ENCODE results near the gene RPL10L. TPM values are rescaled to one million over a fixed set of nuclear protein-coding genes. Genes with fewer than 3 reads are reported as not detected.

RPL10L gene
- not detected in 2 replicates for total RNA-seq

GRCh38 chr14:46651526-46652144, at the start of gene RPL10L:
Gene RPL10L (minus strand): TSS chr14:46651781. CDS start chr14:46651736, 45 bp downstream.
- H3K9me3 Mint-ChIP-seq, result peaks cover 12% of the 10 kb centered on the region
- intact Hi-C loops (cut with micrococcal nuclease), result no loop called here
- no peak for DNase-seq (ENCODE audit: low spot score)
- no peak within 1 kb of the TSS for H3K27ac Mint-ChIP-seq
- H3K4me3 Mint-ChIP-seq, result no peak within 1 kb of the TSS
- no peaks in the 10 kb centered on the region for H3K36me3 Mint-ChIP-seq (ENCODE audit: low read depth)
- H3K27me3 Mint-ChIP-seq (ENCODE audit: insufficient read depth), result no peaks in the 10 kb centered on the region
- H3K4me1 Mint-ChIP-seq (ENCODE audit: low read depth), result no peaks in the 10 kb centered on the region

DNA sequence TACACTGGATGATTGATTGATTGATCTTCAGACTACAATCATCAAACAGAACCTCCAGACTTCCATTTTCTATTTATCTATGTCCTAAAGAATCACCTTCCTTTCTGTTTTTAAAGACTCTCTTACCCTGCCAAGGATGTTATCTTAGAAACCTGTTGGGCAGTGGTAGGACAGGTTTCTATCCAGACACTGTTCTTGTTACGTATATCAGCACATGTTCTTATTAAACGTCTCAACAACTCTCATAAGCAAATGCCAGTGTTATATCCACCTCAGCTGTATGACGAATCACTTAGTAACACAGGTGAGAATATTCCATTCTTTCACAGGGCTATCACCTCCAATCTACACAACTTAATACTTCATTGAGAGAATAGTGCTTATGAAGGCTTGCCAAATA, 40.2 kb upstream of the RPL10L start:
- Mint-ChIP-seq H3K4me1 (ENCODE audit: low read depth) (no peaks in the 10 kb centered on the region), H3K27ac (no peak overlapping the region), H3K27me3 (ENCODE audit: insufficient read depth) (no peaks in the 10 kb centered on the region), H3K9me3 (peaks cover 27% of the 10 kb centered on the region), H3K36me3 (ENCODE audit: low read depth) (no peaks in the 10 kb centered on the region), H3K4me3 (no peak overlapping the region)
- intact Hi-C loops (cut with micrococcal nuclease), result no loop called here
- no peak for DNase-seq (ENCODE audit: low spot score)

- Mint-ChIP-seq H3K9me3 (peaks cover 29% of the 10 kb centered on the region), H3K4me3 (no peak overlapping the region), H3K27ac (no peak overlapping the region), H3K4me1 (ENCODE audit: low read depth) (no peaks in the 10 kb centered on the region), H3K27me3 (ENCODE audit: insufficient read depth) (no peaks in the 10 kb centered on the region), H3K36me3 (ENCODE audit: low read depth) (no peaks in the 10 kb centered on the region)
- intact Hi-C loops (cut with micrococcal nuclease), result no loop called here
- no peak for DNase-seq (ENCODE audit: low spot score)
Observed at GRCh38 chr14:46686652-46687051, 35.1 kb upstream of the RPL10L start.

DNA sequence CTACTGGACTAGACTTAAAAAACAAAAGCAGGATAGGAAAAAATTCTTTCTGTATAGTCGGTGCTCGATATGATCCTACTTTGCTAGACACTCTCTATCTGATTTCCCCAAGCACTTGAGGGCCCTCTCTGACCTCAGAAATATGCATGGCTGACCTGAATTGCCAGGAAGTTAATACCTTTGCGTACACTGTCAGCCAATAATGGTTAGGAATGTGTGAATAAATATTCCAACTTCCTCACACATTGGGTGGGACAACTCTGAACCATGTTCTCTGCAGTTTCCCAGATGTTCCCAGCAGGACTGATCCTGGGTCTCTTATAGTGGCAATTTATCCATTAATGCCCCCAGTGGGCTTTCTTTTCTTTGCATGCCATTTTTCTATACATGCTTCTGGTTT, 20.5 kb upstream of the RPL10L start:
- Mint-ChIP-seq H3K9me3 (peaks cover 2% of the 10 kb centered on the region), H3K4me3 (no peak overlapping the region), H3K27me3 (ENCODE audit: insufficient read depth) (no peaks in the 10 kb centered on the region), H3K27ac (no peak overlapping the region), H3K4me1 (ENCODE audit: low read depth) (no peaks in the 10 kb centered on the region), H3K36me3 (ENCODE audit: low read depth) (no peaks in the 10 kb centered on the region)
- intact Hi-C loops (cut with micrococcal nuclease), result no loop called here
- no peak for DNase-seq (ENCODE audit: low spot score)

DNA sequence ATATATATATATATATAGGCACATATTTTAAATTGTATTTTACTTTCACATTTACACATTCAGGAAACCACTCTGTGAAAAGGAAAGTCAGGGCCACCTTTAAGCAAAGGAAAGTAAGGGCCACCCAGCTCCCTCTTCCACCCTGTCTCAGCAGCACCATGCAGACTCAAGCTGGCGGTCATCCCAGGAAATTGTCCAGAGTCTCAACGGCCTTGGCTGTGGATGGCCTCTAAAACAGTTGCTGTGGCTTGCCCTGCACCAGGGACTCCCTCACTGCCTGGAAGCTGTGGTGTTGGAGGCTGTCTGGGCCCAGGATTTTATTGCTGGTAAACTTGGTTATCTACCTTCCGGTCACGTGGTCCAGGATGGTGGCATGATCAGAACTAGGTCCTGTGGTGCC, 11.8 kb upstream of the RPL10L start:
- Mint-ChIP-seq H3K36me3 (ENCODE audit: low read depth) (no peaks in the 10 kb centered on the region), H3K27ac (no peak overlapping the region), H3K9me3 (peaks cover 12% of the 10 kb centered on the region), H3K4me1 (ENCODE audit: low read depth) (no peaks in the 10 kb centered on the region), H3K4me3 (no peak overlapping the region), H3K27me3 (ENCODE audit: insufficient read depth) (no peaks in the 10 kb centered on the region)
- intact Hi-C loops (cut with micrococcal nuclease), result no loop called here
- DNase-seq (ENCODE audit: low spot score), result no peak

DNA sequence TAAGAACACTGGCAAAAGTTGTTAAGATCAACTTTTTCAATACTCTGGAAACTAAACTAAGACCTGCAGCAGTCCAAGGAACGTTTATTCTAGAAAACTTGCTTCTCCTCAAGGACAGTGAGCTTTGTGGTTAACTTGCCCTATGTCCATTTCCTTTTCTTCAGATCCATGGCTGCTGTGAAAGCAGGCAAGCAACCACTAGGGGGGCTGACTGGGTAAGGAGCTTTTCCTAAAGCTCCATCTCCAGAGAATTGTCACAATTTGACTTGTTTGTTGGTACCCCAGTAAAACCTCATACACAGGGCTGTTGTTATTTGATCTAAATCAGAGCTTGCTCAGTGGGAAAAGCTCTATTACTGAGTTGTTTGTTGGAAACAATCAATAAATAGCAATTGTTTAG, 10.1 kb upstream of the RPL10L start:
- no peak overlapping the region for H3K27ac Mint-ChIP-seq
- H3K36me3 Mint-ChIP-seq (ENCODE audit: low read depth), result no peaks in the 10 kb centered on the region
- H3K27me3 Mint-ChIP-seq (ENCODE audit: insufficient read depth), result no peaks in the 10 kb centered on the region
- no peak overlapping the region for H3K4me3 Mint-ChIP-seq
- intact Hi-C loops (cut with micrococcal nuclease), result no loop called here
- peaks cover 8% of the 10 kb centered on the region for H3K9me3 Mint-ChIP-seq
- no peak for DNase-seq (ENCODE audit: low spot score)
- no peaks in the 10 kb centered on the region for H3K4me1 Mint-ChIP-seq (ENCODE audit: low read depth)

- Mint-ChIP-seq H3K9me3 (peaks cover 7% of the 10 kb centered on the region), H3K27me3 (ENCODE audit: insufficient read depth) (no peaks in the 10 kb centered on the region), H3K4me1 (ENCODE audit: low read depth) (no peaks in the 10 kb centered on the region), H3K4me3 (no peak overlapping the region), H3K36me3 (ENCODE audit: low read depth) (no peaks in the 10 kb centered on the region), H3K27ac (no peak overlapping the region)
- intact Hi-C loops (cut with micrococcal nuclease), result no loop called here
- DNase-seq (ENCODE audit: low spot score), result no peak
Observed at GRCh38 chr14:46653031-46653755, 1.6 kb upstream of the RPL10L start.

DNA sequence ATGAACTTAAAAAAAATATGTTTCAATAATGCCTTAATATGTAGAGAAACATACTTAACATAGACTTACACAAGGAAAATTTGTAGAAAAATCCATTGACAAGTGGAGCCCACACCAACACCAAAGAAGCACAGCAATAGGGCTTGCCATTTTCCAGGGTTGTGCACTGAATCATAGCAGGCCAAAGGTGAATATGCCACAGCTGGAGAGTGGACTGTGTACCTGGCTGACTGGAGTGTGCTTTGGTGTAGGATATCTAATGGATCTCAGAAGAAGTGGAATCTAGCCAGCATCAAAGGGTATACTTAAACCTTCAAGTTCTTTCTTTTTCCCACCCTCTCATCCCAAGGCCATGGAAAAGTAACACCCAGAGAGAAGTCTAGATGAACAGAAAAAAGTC, 4.8 kb downstream of the RPL10L start:
- H3K27me3 Mint-ChIP-seq (ENCODE audit: insufficient read depth), result no peaks in the 10 kb centered on the region
- H3K9me3 Mint-ChIP-seq, result peaks cover 13% of the 10 kb centered on the region
- no peaks in the 10 kb centered on the region for H3K4me1 Mint-ChIP-seq (ENCODE audit: low read depth)
- H3K27ac Mint-ChIP-seq, result no peak overlapping the region
- DNase-seq (ENCODE audit: low spot score), result no peak
- no peak overlapping the region for H3K4me3 Mint-ChIP-seq
- intact Hi-C loops (cut with micrococcal nuclease), result no loop called here
- no peaks in the 10 kb centered on the region for H3K36me3 Mint-ChIP-seq (ENCODE audit: low read depth)

- intact Hi-C loops (cut with micrococcal nuclease), result no loop called here
- Mint-ChIP-seq H3K4me1 (ENCODE audit: low read depth) (no peaks in the 10 kb centered on the region), H3K4me3 (no peak overlapping the region), H3K27me3 (ENCODE audit: insufficient read depth) (no peaks in the 10 kb centered on the region), H3K27ac (no peak overlapping the region), H3K9me3 (peaks cover 10% of the 10 kb centered on the region), H3K36me3 (ENCODE audit: low read depth) (no peaks in the 10 kb centered on the region)
- no peak for DNase-seq (ENCODE audit: low spot score)
Observed at GRCh38 chr14:46626876-46627275, 24.7 kb downstream of the RPL10L start.
